ENCODE results near the gene ZNF473. TPM values are rescaled to one million over a fixed set of nuclear protein-coding genes. Genes with fewer than 3 reads are reported as not detected.

Gene ZNF473
- total RNA-seq, 2 donors from 2014 or later = 2.4 to 6.5 TPM

GRCh38 chr19:49987159-49987698, 38.6 kb upstream of the ZNF473 start:
- Histone ChIP-seq H3K4me1 (ENCODE audit: control insufficient read depth in 1 of 2, low read depth in 2 of 2) (no peaks in the 10 kb centered on the region), H3K36me3 (peaks cover 67% of the 10 kb centered on the region), H3K27me3 (replicated peaks; ENCODE audit: insufficient read depth) (no peaks in the 10 kb centered on the region), H3K9me3 (no peaks in the 10 kb centered on the region), H3K27ac (no peak overlapping the region), H3K4me3 (no peak overlapping the region)
- ATAC-seq (ENCODE audit: insufficient number of reproducible peaks, low FRiP score, low read depth) (peak; percentile 58), DNase-seq (ENCODE audit: low spot score) (peak; percentile 66)
- no peak for TF ChIP-seq CTCF (IDR thresholded peaks at IDR 0.05)

- no peaks in the 10 kb centered on the region for H3K4me1 ChIP-seq (ENCODE audit: control insufficient read depth in 1 of 2, low read depth in 2 of 2)
- no peaks in the 10 kb centered on the region for H3K9me3 ChIP-seq
- no peaks in the 10 kb centered on the region for H3K27me3 ChIP-seq (replicated peaks; ENCODE audit: insufficient read depth)
- peaks cover 71% of the 10 kb centered on the region for H3K36me3 ChIP-seq
- H3K27ac ChIP-seq = no peak overlapping the region
- no peak for TF ChIP-seq CTCF (IDR thresholded peaks at IDR 0.05)
- H3K4me3 ChIP-seq = no peak overlapping the region
- DNase-seq (ENCODE audit: low spot score) (no peak), ATAC-seq (ENCODE audit: insufficient number of reproducible peaks, low FRiP score, low read depth) (no peak)
Measured at GRCh38 chr19:49988007-49988406, 37.8 kb upstream of the ZNF473 start.

- DNase-seq (ENCODE audit: low spot score) (no peak), ATAC-seq (ENCODE audit: insufficient number of reproducible peaks, low FRiP score, low read depth) (no peak)
- H3K36me3 ChIP-seq = peaks cover 75% of the 10 kb centered on the region
- TF ChIP-seq CTCF (IDR thresholded peaks at IDR 0.05) = no peak
- H3K27ac ChIP-seq = no peak overlapping the region
- no peaks in the 10 kb centered on the region for H3K27me3 ChIP-seq (replicated peaks; ENCODE audit: insufficient read depth)
- H3K4me3 ChIP-seq = no peak overlapping the region
- no peaks in the 10 kb centered on the region for H3K4me1 ChIP-seq (ENCODE audit: control insufficient read depth in 1 of 2, low read depth in 2 of 2)
- H3K9me3 ChIP-seq = no peaks in the 10 kb centered on the region
Measured at GRCh38 chr19:49988433-49988832, 37.4 kb upstream of the ZNF473 start.

- Histone ChIP-seq H3K27me3 (replicated peaks; ENCODE audit: insufficient read depth) (no peaks in the 10 kb centered on the region), H3K4me1 (ENCODE audit: control insufficient read depth in 1 of 2, low read depth in 2 of 2) (peaks cover 5 to 9% of the 10 kb centered on the region in 2 donors), H3K4me3 (no peak overlapping the region), H3K27ac (no peak overlapping the region), H3K9me3 (no peaks in the 10 kb centered on the region), H3K36me3 (peaks cover 69% of the 10 kb centered on the region)
- ATAC-seq (ENCODE audit: insufficient number of reproducible peaks, low FRiP score, low read depth) (no peak), DNase-seq (ENCODE audit: low spot score) (no peak)
- no peak for TF ChIP-seq CTCF (IDR thresholded peaks at IDR 0.05)
Measured at GRCh38 chr19:49997709-49998108, 28.1 kb upstream of the ZNF473 start.

GRCh38 chr19:49999371-50000010, 26.3 kb upstream of the ZNF473 start:
- H3K36me3 ChIP-seq = peaks cover 52% of the 10 kb centered on the region
- H3K9me3 ChIP-seq = no peaks in the 10 kb centered on the region
- DNase-seq (ENCODE audit: low spot score) (no peak), ATAC-seq (ENCODE audit: insufficient number of reproducible peaks, low FRiP score, low read depth) (no peak)
- H3K27me3 ChIP-seq (replicated peaks; ENCODE audit: insufficient read depth) = no peaks in the 10 kb centered on the region
- peaks cover 21 to 26% of the 10 kb centered on the region in 2 donors for H3K4me1 ChIP-seq (ENCODE audit: control insufficient read depth in 1 of 2, low read depth in 2 of 2)
- H3K27ac ChIP-seq = no peak overlapping the region
- no peak overlapping the region for H3K4me3 ChIP-seq
- no peak for TF ChIP-seq CTCF (IDR thresholded peaks at IDR 0.05)
